DMS153 treated with DMSO at 0.1 percent for 48 hours (cell line): ENCODE data around the gene CCNK.

ENCODE experiments used
- DNase-seq: peaks from one replicate; lab custom pipeline; 2025; ENCODE audit not compliant: unreplicated experiment; lab: John Stamatoyannopoulos, UW

Gene CCNK

GRCh38 chr14:99549684-99550083 lies 68.5 kb downstream of the CCNK start:
- no peak for DNase-seq

GRCh38 chr14:99550387-99550992 lies 69.3 kb downstream of the CCNK start:
- no peak for DNase-seq

GRCh38 chr14:99551034-99551922 lies 70.1 kb downstream of the CCNK start:
- no peak for DNase-seq

GRCh38 chr14:99552021-99552553 lies 70.9 kb downstream of the CCNK start:
- DNase-seq, result no peak

- no peak for DNase-seq
Observed at GRCh38 chr14:99552572-99553216, 71.5 kb downstream of the CCNK start.

- DNase-seq, result no peak
Observed at GRCh38 chr14:99554184-99554583, 73.0 kb downstream of the CCNK start.

- no peak for DNase-seq
Observed at GRCh38 chr14:99554757-99555531, 73.7 kb downstream of the CCNK start.

GRCh38 chr14:99556134-99556791 lies 75.1 kb downstream of the CCNK start:
- no peak for DNase-seq

GRCh38 chr14:99559286-99559990 lies 78.2 kb downstream of the CCNK start:
- no peak for DNase-seq

- no peak for DNase-seq
Observed at GRCh38 chr14:99560403-99560802, 79.2 kb downstream of the CCNK start.

- no peak for DNase-seq
Observed at GRCh38 chr14:99560922-99561683, 79.9 kb downstream of the CCNK start.

GRCh38 chr14:99561864-99562263 lies 80.7 kb downstream of the CCNK start:
- DNase-seq, result no peak
